ENCODE measurements around the gene NXPE2. TPM values are rescaled to one million over a fixed set of nuclear protein-coding genes. Genes with fewer than 3 reads are reported as not detected.

NXPE2 gene
- total RNA-seq, 1 experiment from 2014 or later = not detected

- POLR2A ChIA-PET (ENCODE audit: low non-redundant PET) = no interaction called here
- no peak for DNase-seq (ENCODE audit: low spot score)
- TF ChIP-seq EZH2 (IDR thresholded peaks at IDR 0.05; ENCODE audit: borderline replicate concordance, low read depth, low read length, poor library complexity, severe bottlenecking) (no peak), CTCF (conservative IDR thresholded peaks at IDR 0.05; ENCODE audit: low read depth, low read length) (no peak)
- Histone ChIP-seq H3K27me3 (replicated peaks; ENCODE audit: insufficient read depth, low read depth, low read length, poor library complexity) (no peaks in the 10 kb centered on the region), H3K9me3 (ENCODE audit: low read depth, low read length, poor library complexity, severe bottlenecking) (no peaks in the 10 kb centered on the region), H3K4me1 (ENCODE audit: insufficient read depth, low read length, poor library complexity, severe bottlenecking) (no peaks in the 10 kb centered on the region), H3K4me3 (ENCODE audit: low read depth, low read length, poor library complexity, severe bottlenecking) (no peak overlapping the region), H3K27ac (ENCODE audit: low read depth, low read length, poor library complexity, severe bottlenecking) (no peak overlapping the region), H3K36me3 (ENCODE audit: insufficient read depth, low read length, poor library complexity, severe bottlenecking) (no peaks in the 10 kb centered on the region)
- no TSS peak for BruUV-seq (replicated peaks)
- intact Hi-C loops (cut with micrococcal nuclease; ENCODE audit: unreplicated experiment) = no loop called here
- CTCF ChIA-PET = no interaction called here
Measured at GRCh38 chr11:114736806-114737205, 58.5 kb downstream of the NXPE2 start.

DNA sequence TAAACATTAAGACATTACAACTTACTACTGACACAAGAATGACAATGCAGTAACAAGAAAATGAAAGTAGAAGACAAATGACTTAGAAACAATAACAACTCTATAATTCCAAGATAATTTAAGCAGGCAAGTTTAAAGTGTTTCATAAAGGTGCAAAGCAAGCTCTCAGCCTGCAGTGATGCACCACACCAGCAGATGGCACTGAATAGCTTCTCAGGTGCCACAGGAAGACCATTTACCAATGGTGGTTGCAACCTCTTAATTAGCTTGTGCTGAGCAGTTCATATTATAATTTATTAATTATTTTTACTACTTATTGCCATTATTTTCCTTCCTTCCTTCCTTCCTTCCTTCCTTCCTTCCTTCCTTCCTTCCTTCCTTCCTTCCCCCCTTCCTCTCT lies 60.6 kb downstream of the NXPE2 start:
- no peaks in the 10 kb centered on the region for H3K36me3 ChIP-seq (ENCODE audit: insufficient read depth, low read length, poor library complexity, severe bottlenecking)
- DNase-seq (ENCODE audit: low spot score) = peak; percentile 62
- intact Hi-C loops (cut with micrococcal nuclease; ENCODE audit: unreplicated experiment) = no loop called here
- ChIA-PET CTCF (interaction anchor here (0.6 to 1.6 kb wide), 8 partner anchors 9 to 1953 kb away, joined by 3 to 6 read pairs (median 4); no protein-coding TSS in a partner anchor), POLR2A (ENCODE audit: low non-redundant PET) (no interaction called here)
- no peak overlapping the region for H3K4me3 ChIP-seq (ENCODE audit: low read depth, low read length, poor library complexity, severe bottlenecking)
- H3K27me3 ChIP-seq (replicated peaks; ENCODE audit: insufficient read depth, low read depth, low read length, poor library complexity) = no peaks in the 10 kb centered on the region
- no peak overlapping the region for H3K27ac ChIP-seq (ENCODE audit: low read depth, low read length, poor library complexity, severe bottlenecking)
- no peaks in the 10 kb centered on the region for H3K4me1 ChIP-seq (ENCODE audit: insufficient read depth, low read length, poor library complexity, severe bottlenecking)
- no peak for TF ChIP-seq EZH2 (IDR thresholded peaks at IDR 0.05; ENCODE audit: borderline replicate concordance, low read depth, low read length, poor library complexity, severe bottlenecking)
- peak; percentile 91 for TF ChIP-seq CTCF (conservative IDR thresholded peaks at IDR 0.05; ENCODE audit: low read depth, low read length)
- no peaks in the 10 kb centered on the region for H3K9me3 ChIP-seq (ENCODE audit: low read depth, low read length, poor library complexity, severe bottlenecking)
- BruUV-seq (replicated peaks) = no TSS peak

DNA sequence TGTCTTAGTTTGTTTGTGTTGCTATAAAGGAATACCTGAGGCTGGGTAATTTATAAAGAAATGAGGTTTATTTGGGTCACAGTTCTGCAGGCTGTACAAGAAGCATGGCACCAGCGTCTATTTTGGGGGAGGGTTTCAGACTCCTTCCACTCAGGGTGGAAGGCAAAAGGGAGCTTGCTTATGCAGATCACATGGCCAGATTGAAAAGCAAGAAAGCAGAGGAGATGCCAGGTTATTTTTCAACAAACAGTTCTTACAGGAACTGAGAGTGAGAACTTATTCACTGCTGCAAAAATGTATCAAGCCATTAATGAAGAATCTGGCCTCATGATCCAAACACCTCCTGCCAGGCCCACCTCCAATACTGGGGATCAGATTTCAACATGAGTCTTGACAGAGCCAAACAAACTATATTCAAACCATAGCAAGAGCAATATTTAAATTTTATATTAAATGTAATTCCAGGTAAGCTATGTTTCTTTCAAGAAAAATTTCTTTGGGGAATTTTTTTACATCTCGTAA lies 66.9 kb downstream of the NXPE2 start:
- Histone ChIP-seq H3K36me3 (ENCODE audit: insufficient read depth, low read length, poor library complexity, severe bottlenecking) (no peaks in the 10 kb centered on the region), H3K4me3 (ENCODE audit: low read depth, low read length, poor library complexity, severe bottlenecking) (no peak overlapping the region), H3K4me1 (ENCODE audit: insufficient read depth, low read length, poor library complexity, severe bottlenecking) (no peaks in the 10 kb centered on the region), H3K9me3 (ENCODE audit: low read depth, low read length, poor library complexity, severe bottlenecking) (no peaks in the 10 kb centered on the region), H3K27me3 (replicated peaks; ENCODE audit: insufficient read depth, low read depth, low read length, poor library complexity) (no peaks in the 10 kb centered on the region), H3K27ac (ENCODE audit: low read depth, low read length, poor library complexity, severe bottlenecking) (no peak overlapping the region)
- POLR2A ChIA-PET (ENCODE audit: low non-redundant PET) = no interaction called here
- BruUV-seq (replicated peaks) = no TSS peak
- intact Hi-C loops (cut with micrococcal nuclease; ENCODE audit: unreplicated experiment) = no loop called here
- CTCF ChIA-PET = no interaction called here
- DNase-seq (ENCODE audit: low spot score) = no peak
- TF ChIP-seq CTCF (conservative IDR thresholded peaks at IDR 0.05; ENCODE audit: low read depth, low read length) (no peak), EZH2 (IDR thresholded peaks at IDR 0.05; ENCODE audit: borderline replicate concordance, low read depth, low read length, poor library complexity, severe bottlenecking) (no peak)
